ENCODE data around the gene PIGQ. TPM values are rescaled to one million over a fixed set of nuclear protein-coding genes. Genes with fewer than 3 reads are reported as not detected.

Gene PIGQ
- total and polyA plus RNA-seq, 2 of the 13 experiments (the other 11 are each of a cell fraction or from before 2014, with no cell fraction given): 7.7 to 19.7 TPM

GRCh38 chr16:543301-544164, 26.2 kb upstream of the PIGQ start (continued):
- TF ChIP-seq ZNF501 (CRISPR knock-in tag; IDR thresholded peaks at IDR 0.05): peak; percentile 39; the same call in 1 of the 2 replicates
- peak; percentile 12; the same call in 1 of the 2 replicates for TF ChIP-seq IRF2 (CRISPR knock-in tag; IDR thresholded peaks at IDR 0.05)
- TF ChIP-seq AKAP8 (CRISPR knock-in tag; IDR thresholded peaks at IDR 0.05): peak; percentile 69; the same call in 1 of the 2 replicates
- TF ChIP-seq ZNF703 (CRISPR knock-in tag; IDR thresholded peaks at IDR 0.05; ENCODE audit: borderline replicate concordance): no peak; the same call in 1 of the 2 replicates
- 0 out of 2 replicates have a peak, but pooled peaks have one; percentile 29 for TF ChIP-seq ZNF503 (CRISPR knock-in tag; IDR thresholded peaks at IDR 0.05)
- no peak for TF ChIP-seq SATB2 (CRISPR knock-in tag; IDR thresholded peaks at IDR 0.05)
- peak; percentile 49; the same call in 1 of the 2 replicates for TF ChIP-seq NCOR1 (IDR thresholded peaks at IDR 0.05; ENCODE audit: borderline replicate concordance, low read length)
- no peak for TF ChIP-seq POGZ (CRISPR knock-in tag; IDR thresholded peaks at IDR 0.05)
- no peak for TF ChIP-seq PITX1 (CRISPR knock-in tag; IDR thresholded peaks at IDR 0.05)
- TF ChIP-seq HNRNPL (IDR thresholded peaks at IDR 0.05; ENCODE audit: low read depth, low read length): peak; percentile 93
- TF ChIP-seq THYN1 (CRISPR knock-in tag; IDR thresholded peaks at IDR 0.05; ENCODE audit: borderline replicate concordance, low read depth): no peak
- no peak for TF ChIP-seq PCBP1 (IDR thresholded peaks at IDR 0.05; ENCODE audit: borderline replicate concordance, low read depth, low read length)
- peak; percentile 89 for TF ChIP-seq NR2C2 (CRISPR knock-in tag; IDR thresholded peaks at IDR 0.05; ENCODE audit: borderline replicate concordance)
- TF ChIP-seq AFF4 (CRISPR knock-in tag; IDR thresholded peaks at IDR 0.05): no peak
- peak; percentile 30; the same call in 1 of the 2 replicates for TF ChIP-seq FOXA3 (CRISPR knock-in tag; IDR thresholded peaks at IDR 0.05)
- no peak for TF ChIP-seq ZNF572 (CRISPR knock-in tag; IDR thresholded peaks at IDR 0.05)
- TF ChIP-seq ZGPAT (CRISPR knock-in tag; IDR thresholded peaks at IDR 0.05): peak; percentile 65; the same call in 1 of the 2 replicates
- no peak for TF ChIP-seq SMARCC2 (IDR thresholded peaks at IDR 0.05)
- no peak for TF ChIP-seq NONO (IDR thresholded peaks at IDR 0.05)
- peak; percentile 72 for TF ChIP-seq NONO (CRISPR knock-in tag; conservative IDR thresholded peaks at IDR 0.05)

All from HepG2 (cell line).